SW 1271 (cell line): ENCODE data around the gene ZNF688.
A peak's percentile ranks its signal among the peaks of the same experiment; 100 is the strongest.
"Not testable (repeated sequence)": the region's sequence is repeated elsewhere in the genome, so short reads cannot be mapped to it uniquely, and the experiment has no call there.

Experiments
- DNase-seq, 2 experiments: peaks; one replicate each; lab custom pipeline; 2025; lab: John Stamatoyannopoulos, UW

Gene ZNF688

DNA sequence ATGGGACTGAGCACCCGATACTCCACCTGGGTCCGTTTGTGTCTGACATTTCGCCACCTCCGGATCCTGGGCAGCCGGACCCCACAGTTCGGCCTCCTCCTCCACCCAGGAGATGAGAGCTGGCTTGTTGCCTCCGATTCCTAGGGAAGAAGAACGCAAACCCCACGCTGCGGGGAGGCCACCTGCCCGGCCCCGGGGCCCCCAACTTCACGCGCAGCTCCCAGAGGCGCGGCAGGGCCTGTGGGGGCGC lies 13.9 kb downstream of the ZNF688 start:
- DNase-seq = no peak

- no peak for DNase-seq
Observed at GRCh38 chr16:30556125-30556473, 15.4 kb downstream of the ZNF688 start.

DNA sequence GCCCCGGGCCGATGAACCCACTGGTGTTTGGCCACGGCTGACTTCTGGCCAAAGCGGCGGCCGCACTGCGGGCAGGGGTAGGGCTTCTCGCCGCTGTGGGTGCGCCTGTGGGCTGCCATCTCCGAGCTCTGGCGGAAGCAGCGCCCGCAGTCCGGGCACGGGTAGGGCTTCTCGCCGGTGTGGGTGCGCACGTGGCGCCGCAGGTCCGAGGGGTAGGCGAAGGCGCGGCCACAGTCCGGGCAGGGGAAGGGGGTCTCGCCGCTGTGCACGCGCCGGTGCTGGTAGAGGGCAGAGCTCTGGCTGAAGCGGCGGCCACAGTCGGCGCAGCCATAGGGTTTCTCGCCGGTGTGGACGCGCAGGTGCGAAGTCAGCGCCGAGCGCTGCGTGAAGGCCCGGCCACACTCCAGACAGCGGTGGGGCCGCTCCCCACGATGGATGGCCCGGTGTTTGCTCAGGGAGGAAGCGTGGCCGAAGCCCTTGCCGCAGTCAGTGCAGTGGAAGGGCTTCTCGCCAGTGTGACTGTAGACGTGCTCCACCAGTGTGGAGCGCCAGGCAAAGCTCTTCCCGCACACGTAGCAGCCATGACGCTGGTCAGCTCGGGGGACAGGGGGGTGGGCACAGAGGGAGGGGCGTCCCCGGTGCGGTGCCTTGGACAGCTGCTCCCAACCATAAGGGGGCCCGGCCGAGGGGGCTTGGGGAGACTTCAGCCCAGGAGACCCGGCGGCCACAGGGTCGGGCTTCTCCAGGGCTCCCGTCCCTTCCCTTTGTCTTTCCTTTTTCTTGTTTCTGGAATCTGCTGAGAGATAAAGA lies 16.0 kb downstream of the ZNF688 start:
- no peak for DNase-seq

- no peak for DNase-seq
Observed at GRCh38 chr16:30554557-30555314, 16.8 kb downstream of the ZNF688 start.

DNA sequence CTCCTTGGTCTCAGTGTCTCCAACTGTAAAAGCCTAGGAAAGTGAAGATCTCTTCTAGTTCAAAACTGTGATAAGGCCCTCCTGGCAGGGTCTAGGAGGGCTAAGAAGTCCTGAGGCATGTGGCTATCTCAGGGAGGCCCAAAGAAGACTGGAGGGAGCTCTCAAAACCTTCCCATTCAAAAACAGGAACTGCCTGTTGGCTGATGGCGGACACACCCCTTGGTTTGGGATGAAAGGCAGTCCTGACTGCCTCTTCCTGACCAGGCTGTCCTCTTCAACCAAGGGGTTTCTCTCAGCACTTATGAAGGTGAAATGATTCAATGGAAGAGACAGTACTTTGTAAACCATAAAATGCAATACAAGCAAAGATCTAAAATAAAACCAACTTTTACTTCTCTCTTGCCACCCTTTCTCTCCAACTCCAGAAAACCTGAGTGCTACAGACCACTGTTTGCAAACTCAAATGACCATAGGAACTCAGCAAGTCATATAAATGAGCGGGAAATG lies 18.1 kb downstream of the ZNF688 start:
- DNase-seq = no peak

- no peak for DNase-seq
Observed at GRCh38 chr16:30552956-30553355, 18.6 kb downstream of the ZNF688 start.

- no peak for DNase-seq
Observed at GRCh38 chr16:30551781-30552180, 19.7 kb downstream of the ZNF688 start.

DNA sequence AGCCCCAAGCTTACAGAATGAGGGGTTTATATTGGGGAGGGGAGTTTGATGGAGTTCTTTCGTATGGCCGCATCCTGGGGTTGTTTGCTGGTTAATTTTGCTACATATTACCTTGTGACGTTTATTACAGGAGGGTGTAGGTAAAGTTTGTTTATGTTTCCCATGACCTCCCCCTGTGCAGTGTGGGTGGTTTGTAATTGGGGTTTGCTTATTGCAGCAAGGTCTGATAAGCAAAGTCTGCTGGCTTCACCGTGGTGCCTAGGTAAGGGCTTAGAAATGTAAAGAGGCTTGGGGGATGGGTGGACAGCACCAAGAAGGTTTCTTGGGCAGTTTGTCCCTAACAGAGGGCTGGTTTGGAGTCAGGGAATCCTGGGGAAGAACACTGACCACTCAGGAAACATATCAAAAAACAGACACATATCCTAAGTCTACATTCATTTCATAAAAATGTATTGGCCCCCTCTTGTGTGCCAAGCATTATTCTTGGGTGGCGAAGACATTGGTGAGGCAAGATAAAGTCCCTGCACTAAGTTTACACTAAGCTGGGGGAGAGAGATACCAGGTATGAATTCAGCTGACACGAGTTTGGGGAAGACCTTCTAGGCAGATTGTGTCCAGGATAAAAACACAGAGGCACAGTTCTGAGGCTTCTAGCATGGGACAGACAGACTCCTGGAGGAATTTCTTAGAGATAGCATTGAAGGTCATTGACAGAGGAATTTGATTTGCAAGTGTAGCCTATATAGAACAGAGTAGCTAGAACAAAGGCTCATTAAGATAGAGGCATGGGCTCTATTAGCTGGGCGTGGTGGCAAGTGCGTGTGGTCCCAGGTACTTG lies 22.9 kb downstream of the ZNF688 start:
- DNase-seq = no peak

DNA sequence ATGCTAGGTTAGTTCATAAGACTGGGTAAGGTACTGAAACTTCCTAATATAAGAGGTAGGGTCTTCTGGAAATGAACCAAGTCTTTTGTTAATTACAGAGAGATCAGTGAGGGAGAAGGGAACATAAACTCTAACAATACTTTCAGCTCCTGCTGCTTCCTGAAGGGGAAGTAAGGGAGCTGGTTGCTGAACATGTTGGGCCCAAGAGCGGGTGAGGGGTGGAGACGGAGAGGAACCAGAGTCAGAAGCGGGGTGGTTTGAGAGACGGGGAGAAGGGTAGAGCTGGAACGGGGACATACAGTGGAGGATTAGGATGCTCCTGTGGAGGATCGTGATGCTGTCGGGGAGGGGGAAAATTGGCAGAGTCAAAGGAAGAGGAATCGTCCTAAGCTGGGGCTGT lies 25.4 kb downstream of the ZNF688 start:
- no peak for DNase-seq

GRCh38 chr16:30543067-30543466 lies 28.4 kb downstream of the ZNF688 start:
- no peak for DNase-seq

DNA sequence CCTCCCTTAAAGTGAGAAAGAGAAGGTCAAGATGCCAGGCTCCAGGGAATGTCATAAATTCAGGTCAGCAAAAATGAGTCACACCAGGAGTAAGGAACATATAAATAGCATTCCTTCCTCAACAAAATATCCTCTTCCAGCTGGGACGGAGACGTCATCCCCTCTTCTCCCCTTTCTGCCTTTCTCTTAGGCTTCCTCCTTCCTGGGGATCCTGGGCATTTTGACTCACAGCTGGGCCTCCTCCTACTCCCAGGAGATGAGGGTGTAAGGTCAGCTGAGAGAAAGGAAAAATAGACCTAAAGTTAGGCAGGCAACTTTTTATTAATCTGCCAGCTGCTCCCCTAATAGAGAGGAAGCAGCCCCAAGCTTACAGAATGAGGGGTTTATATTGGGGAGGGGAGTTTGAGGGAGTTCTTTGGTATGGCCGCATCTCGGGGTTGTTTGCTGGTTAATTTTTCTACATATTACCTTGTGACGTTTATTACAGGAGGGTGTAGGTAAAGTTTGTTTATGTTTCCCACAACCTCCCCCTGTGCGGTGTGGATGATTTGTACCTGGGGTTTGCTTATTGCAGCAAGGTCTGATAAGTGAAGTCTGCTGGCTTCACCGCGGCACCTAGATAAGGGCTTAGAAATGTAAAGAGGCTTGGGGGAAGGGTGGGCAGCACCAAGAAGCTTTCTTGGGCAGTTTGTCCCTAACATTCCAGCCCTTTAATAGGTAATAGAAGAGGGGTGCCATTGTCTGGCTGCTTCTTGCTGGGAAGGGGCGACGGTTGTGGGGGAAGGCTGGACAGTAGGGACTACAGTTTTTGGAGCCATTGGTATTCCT lies 29.8 kb downstream of the ZNF688 start:
- DNase-seq = no peak

- not testable (repeated sequence) for DNase-seq
Observed at GRCh38 chr16:30540916-30541464, 30.5 kb downstream of the ZNF688 start.

- DNase-seq = not testable (repeated sequence)
Observed at GRCh38 chr16:30539986-30540526, 31.5 kb downstream of the ZNF688 start.

GRCh38 chr16:30539000-30539964 lies 32.2 kb downstream of the ZNF688 start:
- DNase-seq = no peak

- DNase-seq = not testable (repeated sequence)
Observed at GRCh38 chr16:30536391-30537024, 35.0 kb downstream of the ZNF688 start.

DNA sequence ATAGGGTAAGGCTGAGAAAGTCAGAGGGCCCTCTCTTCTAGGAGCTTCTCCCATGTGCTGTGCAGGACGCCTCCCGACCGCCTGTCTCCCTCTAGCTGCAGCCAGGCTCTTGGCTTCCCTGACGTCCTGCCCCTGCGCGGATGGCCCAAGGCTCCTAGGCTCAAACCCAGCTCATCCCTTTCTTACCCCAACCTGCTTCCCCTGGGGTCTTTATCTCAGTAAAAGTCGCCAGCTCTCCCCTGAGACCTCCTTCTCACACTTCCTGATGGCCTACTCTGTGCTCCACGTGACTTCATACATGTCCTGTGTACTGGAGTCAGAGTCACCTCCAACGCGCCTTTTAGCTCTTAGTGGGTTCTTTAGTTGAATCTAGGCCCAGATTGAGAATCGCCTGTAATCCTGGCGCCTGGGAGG lies 35.7 kb downstream of the ZNF688 start:
- peak; percentile 56 to 73 for DNase-seq

DNA sequence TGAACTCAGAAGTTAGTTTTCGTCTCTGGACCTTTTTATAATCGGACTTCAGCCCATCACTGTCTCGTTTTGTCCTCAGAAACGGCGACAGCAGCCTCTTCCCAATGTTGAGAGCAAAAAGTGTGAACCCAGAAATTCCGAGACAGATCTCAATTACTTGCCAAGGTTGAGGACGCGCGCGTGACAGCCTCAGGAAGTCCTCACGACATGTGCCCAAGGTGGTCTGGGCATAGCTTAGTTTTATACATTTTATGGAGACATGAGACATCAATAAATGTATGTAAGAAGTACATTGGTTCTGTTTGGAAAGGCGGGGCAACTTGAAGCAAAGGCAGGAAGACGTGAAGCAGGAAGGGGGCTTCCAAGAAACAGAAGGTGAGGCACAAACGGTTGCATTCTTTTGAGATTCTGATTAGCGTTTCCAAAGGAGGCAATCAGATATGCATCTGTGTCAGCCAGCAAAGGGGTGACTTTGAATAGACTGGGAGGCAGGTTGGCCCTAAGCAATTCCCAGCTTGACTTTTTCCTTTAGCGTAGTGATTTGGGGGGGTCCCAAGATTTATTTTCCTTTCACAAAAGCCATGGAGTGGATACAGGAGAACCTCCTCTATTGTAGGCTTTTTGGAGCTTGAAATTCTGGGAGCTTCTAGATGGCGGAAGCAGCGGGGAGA lies 36.3 kb downstream of the ZNF688 start:
- DNase-seq = no peak

DNA sequence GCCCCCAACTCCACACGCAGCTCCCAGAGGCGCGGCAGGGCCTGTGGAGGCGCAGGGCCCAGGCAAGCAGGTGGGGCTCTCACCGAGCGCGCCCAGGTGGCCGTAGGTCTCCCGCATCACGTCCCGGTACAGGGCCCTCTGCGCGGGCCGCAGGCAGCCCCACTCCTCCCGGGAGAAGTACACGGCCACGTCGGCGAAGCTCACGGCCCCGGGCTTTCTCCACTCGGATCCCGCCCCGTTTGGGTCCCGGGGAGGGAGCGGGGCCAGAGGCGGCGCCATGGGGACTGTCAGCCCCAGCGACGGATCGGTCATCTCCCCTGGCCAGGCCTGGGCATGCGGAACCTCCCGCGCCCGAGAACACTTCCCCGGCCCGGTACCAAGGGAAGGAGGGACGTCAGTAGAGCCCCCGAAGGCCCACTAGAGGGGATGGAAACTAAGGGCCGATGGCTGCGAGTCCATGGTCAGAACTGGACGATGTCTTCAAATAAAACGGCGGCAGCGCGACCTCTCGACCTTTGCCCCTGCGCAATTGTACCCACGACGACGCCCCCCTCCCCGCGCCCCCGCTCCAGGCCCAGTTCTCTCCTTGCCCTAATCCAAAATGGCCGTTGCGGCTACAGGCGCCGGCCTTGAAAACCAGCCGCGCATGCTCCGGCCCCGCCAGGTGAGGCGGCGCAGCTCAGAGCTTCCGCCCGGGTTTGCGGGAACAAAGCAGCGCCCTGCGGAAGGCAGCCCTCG lies 37.0 kb downstream of the ZNF688 start, which contains the start of gene ZNF747:
TSS of gene ZNF747 (minus strand) at position 491 of the 738 bp plus-strand sequence. CDS start at position 312, 179 bp downstream.
- DNase-seq = peak; percentile 50 to 83
